ENCODE measurements around the gene MMP11. TPM values are rescaled to one million over a fixed set of nuclear protein-coding genes. Genes with fewer than 3 reads are reported as not detected.
A peak's percentile ranks its signal among the peaks of the same experiment; 100 is the strongest.

The MMP11 gene
- total and polyA plus RNA-seq, 2 of the 4 experiments (the other 2 are of a cell fraction): 2.2 to 6.0 TPM

DNA sequence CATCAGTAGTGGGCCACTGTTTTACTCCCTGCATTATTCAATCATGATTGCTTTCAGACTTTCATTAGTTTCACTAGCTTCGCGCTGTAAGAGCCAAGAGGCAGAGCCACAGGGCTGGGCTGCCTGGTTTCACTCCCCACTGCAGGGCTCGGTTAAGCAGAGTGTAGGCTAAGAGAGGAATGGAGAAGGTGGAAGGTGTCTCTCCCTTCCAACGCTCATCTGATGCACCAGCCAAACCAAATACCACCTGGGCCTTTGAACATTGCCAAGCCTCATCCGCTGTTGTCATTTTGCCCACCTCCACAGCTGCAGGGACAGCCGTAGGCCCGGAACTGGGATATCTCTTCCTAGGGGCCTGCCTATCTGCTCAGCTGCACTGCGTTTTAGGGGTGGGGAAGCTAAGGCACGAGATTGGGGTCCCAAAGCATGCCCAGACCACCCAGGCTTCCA lies 13.6 kb downstream of the MMP11 start:
- DNase-seq: no peak
- POLR2A ChIA-PET (ENCODE audit: unreplicated experiment): interaction anchor here (0.9 kb wide), 1 partner anchor 128 kb away, joined by 3 read pairs; no protein-coding TSS in a partner anchor

More for the DNA sequence above, 13.6 kb downstream of the MMP11 start:
- Histone ChIP-seq H3K36me3 (ENCODE audit: control insufficient read depth, insufficient read depth, low read length) (0 out of 2 replicates have a peak, but pooled peaks cover 3% of the 10 kb centered on the region), H2AK5ac (ENCODE audit: low read depth, low read length) (peak overlapping the region; percentile 82), H2BK120ac (ENCODE audit: low read depth, low read length) (peak overlapping the region; percentile 78), H4K5ac (ENCODE audit: low read depth, low read length) (peak overlapping the region; percentile 86), H3K27ac (ENCODE audit: insufficient read depth, low read length) (peak overlapping the region; percentile 70), H2BK15ac (ENCODE audit: low read depth, low read length) (peak overlapping the region; percentile 25; the same call in 2 of the 3 replicates), H3K4me1 (ENCODE audit: control insufficient read depth, insufficient read depth, low read length) (peaks cover 27% of the 10 kb centered on the region), H2BK20ac (ENCODE audit: low read depth, low read length) (peak overlapping the region; percentile 62; the same call in 1 of the 2 replicates), H3K4ac (ENCODE audit: low read depth, low read length) (peak overlapping the region; percentile 96), H3K23ac (ENCODE audit: low read depth, low read length) (peak overlapping the region; percentile 28; the same call in 1 of the 2 replicates), H4K8ac (ENCODE audit: low read depth in 2 of 2, low read length in 2 of 2) (peak overlapping the region; percentile 73 to 86), H3K56ac (ENCODE audit: extremely low read depth, insufficient read depth, low read length) (0 out of 2 replicates have a peak overlapping the region, but pooled peaks have one; percentile 33), H3K4me2 (ENCODE audit: low read depth, low read length) (peak overlapping the region; percentile 68), H2AK9ac (replicated peaks; ENCODE audit: low read depth, low read length, poor library complexity) (peak overlapping the region; percentile 95), H3K9ac (ENCODE audit: low read depth, low read length) (peak overlapping the region; percentile 56), H3K27me3 (ENCODE audit: control insufficient read depth, insufficient read depth, low read length) (no peaks in the 10 kb centered on the region), H3K18ac (ENCODE audit: low read depth, low read length) (peak overlapping the region; percentile 3; the same call in 1 of the 2 replicates), H3K79me1 (ENCODE audit: low read depth in 1 of 2, low read length in 2 of 2) (peaks cover 21 to 41% of the 10 kb centered on the region in 2 experiments), H3K4me3 (ENCODE audit: insufficient read depth, low read depth, low read length) (peak overlapping the region; percentile 76), H3K9me1 (ENCODE audit: insufficient read depth, low read length) (peaks cover 18% of the 10 kb centered on the region), H3K14ac (replicated peaks; ENCODE audit: low read depth, low read length) (peak overlapping the region; percentile 41), H2BK5ac (ENCODE audit: low read depth, low read length, poor library complexity, severe bottlenecking) (peak overlapping the region; percentile 53), H4K91ac (ENCODE audit: insufficient read depth, low read depth, low read length) (peak overlapping the region; percentile 92), H4K20me1 (ENCODE audit: insufficient read depth, low read length) (peaks cover 39% of the 10 kb centered on the region), H3K9me3 (ENCODE audit: control insufficient read depth, insufficient read depth, low read length) (no peaks in the 10 kb centered on the region), H2AFZ (replicated peaks; ENCODE audit: low read length, poor library complexity) (peak overlapping the region; percentile 96)
- TF ChIP-seq MAZ (IDR thresholded peaks at IDR 0.05; ENCODE audit: borderline replicate concordance, low read depth, low read length): no peak
- TF ChIP-seq CEBPB (IDR thresholded peaks at IDR 0.05; ENCODE audit: low read depth, low read length): no peak
- TF ChIP-seq CTCF (conservative IDR thresholded peaks at IDR 0.05; ENCODE audit: low read depth, low read length): no peak
- TF ChIP-seq MAFK (IDR thresholded peaks at IDR 0.05; ENCODE audit: low read depth, low read length): no peak
- TF ChIP-seq RFX5 (IDR thresholded peaks at IDR 0.05; ENCODE audit: low read depth, low read length): no peak
- in situ Hi-C loops (cut with MboI; ENCODE audit: low sequenced_read_pairs) (no loop called here), dilution Hi-C loops (cut with HindIII; ENCODE audit: low sequenced_read_pairs, unreplicated experiment) (no loop called here), intact Hi-C loops (cut with micrococcal nuclease) (no loop called here)
- BruUV-seq (replicated peaks): no TSS peak
- CTCF ChIA-PET: interaction anchor here (0.7 kb wide), 1 partner anchor 16 kb away, joined by 3 read pairs; no protein-coding TSS in a partner anchor
- ATAC-seq (ENCODE audit: low read depth): no peak
- WGBS, 2 experiments (ENCODE audit: extremely low coverage in 2 of 2, insufficient read length in 1 of 2): no CpG with 5 or more reads among the region's 9 CpGs

Measured in IMR-90 (cell line).